RWPE1 (cell line): ENCODE results near the gene SAT2.
"Not testable (repeated sequence)": the region's sequence is repeated elsewhere in the genome, so short reads cannot be mapped to it uniquely, and the experiment has no call there.

Source experiments
- CTCF ChIA-PET: fragments of 350-600 bp; sonication (Branson Sonifier 250); formaldehyde crosslinking; extraction: SDS; loops from one replicate; lab custom pipeline; 2021; lab: Yijun Ruan, JAX
- POLR2A ChIA-PET: fragments of 400-600 bp; formaldehyde crosslinking; extraction: SDS; loops from one replicate; lab custom pipeline; 2020; ENCODE audit warnings: antibody characterized with exemption; ENCODE audit not compliant: low non-redundant PET; lab: Yijun Ruan, JAX
- DNase-seq: peaks from one replicate; pipeline ENCODE4 v3.0.0; 2012; ENCODE audit warnings: low spot score
- H3K27ac ChIP-seq: fragments of 450-650 bp; 2 replicates; pipeline ENCODE4 v1.5.1; 2017
- TF ChIP-seq, protein P1 (sequence below): fragments of 450-650 bp; conservative IDR thresholded peaks from 2 replicates; pipeline ENCODE4 v1.5.1; 2017; ENCODE audit warnings: low read depth, mild to moderate bottlenecking

SAT2 gene

DNA sequence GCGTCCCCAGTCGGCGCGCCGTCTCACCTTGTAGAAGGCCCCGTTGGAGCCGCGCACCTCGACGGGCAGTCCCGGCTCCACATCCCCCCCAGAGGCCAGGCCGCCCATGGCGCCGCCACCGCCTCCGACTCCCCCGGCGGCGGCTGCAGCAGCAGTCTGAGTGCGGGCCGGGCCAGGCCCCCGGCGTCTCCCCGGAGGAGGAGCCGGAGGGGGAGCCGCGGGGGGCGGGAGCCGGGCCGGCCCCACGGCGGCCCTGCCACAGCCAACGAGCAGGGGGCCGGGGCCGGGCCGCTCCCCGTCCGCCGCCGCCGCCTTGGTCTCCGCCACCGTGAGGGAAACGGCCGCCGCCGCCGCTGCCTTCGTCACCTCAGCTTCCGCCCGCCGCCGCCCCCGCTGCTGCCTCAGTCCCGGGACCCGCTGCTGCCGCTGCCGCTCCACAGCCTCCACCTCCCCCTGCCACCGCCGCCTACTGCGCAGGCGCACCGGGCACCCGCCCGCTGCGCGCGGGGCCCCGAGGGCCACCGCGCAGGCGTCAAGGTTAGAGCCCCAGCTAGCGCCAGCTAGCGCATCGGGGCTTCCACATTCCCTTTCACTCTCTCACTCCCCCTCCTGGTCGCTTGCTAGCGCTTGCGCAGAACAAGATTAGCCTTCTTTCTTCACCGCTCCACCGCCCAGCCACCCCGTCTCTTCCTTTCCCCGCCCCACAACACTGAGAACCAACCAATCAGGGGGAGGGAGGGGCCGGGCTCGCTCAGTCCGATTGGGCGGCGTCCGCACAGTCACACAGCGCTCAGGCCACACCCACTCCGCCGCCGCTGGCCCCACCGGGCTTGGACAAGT lies 13.0 kb downstream of the SAT2 start, which contains the start of gene FXR2:
Gene FXR2, minus strand, starts transcription at position 473 of the 840 bp plus-strand sequence. Its CDS starts 365 bp downstream, at position 108.
- ChIA-PET POLR2A (interaction anchor here (0.6 to 0.7 kb wide), 2 partner anchors 13 to 73 kb away, joined by 3 read pairs; partner anchors contain the start of genes SAT2 and TP53), CTCF (interaction anchor here (0.6 to 1.6 kb wide), 6 partner anchors 12 to 355 kb away, joined by 3 to 8 read pairs (median 4); partner anchors contain the start of gene TP53)
- H3K27ac ChIP-seq: peak within 1 kb of the TSS; percentile 96
- DNase-seq: peak; percentile 100
- TF ChIP-seq, protein P1, sequence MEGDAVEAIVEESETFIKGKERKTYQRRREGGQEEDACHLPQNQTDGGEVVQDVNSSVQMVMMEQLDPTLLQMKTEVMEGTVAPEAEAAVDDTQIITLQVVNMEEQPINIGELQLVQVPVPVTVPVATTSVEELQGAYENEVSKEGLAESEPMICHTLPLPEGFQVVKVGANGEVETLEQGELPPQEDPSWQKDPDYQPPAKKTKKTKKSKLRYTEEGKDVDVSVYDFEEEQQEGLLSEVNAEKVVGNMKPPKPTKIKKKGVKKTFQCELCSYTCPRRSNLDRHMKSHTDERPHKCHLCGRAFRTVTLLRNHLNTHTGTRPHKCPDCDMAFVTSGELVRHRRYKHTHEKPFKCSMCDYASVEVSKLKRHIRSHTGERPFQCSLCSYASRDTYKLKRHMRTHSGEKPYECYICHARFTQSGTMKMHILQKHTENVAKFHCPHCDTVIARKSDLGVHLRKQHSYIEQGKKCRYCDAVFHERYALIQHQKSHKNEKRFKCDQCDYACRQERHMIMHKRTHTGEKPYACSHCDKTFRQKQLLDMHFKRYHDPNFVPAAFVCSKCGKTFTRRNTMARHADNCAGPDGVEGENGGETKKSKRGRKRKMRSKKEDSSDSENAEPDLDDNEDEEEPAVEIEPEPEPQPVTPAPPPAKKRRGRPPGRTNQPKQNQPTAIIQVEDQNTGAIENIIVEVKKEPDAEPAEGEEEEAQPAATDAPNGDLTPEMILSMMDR: peak; percentile 69

DNA sequence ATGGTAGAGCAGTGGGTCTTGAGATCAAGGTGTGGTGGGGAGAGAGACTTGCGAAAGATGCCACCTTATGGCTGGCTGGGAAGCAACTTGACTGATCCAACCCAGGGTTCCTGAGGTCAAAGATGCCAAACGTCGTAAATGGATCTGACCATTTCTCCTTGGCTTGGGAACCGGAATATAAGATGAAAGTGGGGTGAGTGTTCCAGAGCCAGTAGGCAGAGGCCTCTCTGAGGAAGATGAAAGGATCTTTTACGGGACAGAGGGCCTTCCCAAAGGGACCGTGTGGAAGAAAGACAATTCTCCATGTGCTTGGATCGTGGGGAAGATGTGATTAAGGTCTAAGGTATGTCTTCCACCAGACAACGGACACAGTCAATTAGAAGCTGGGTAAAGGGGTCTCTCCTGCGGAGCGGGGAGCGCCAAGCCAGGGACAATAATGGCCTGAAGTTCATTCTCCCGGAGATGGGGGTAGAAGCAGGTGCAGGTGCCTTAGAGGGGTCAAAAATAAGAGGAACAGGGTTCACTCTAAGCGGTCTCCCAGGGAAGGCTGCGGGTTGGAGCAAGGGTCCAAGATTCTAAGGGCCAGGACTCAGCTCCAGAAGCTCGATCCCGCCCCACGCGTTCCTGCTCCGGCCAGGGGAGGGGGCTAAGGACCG lies 13.7 kb downstream of the SAT2 start:
- TF ChIP-seq, protein P1: no peak
- DNase-seq: peak; percentile 43
- ChIA-PET POLR2A (no interaction called here), CTCF (interaction anchor here (1.1 to 1.6 kb wide), 2 partner anchors 27 to 73 kb away, joined by 4 to 6 read pairs; partner anchors contain the start of gene TP53)
- peak overlapping the region; percentile 96 for H3K27ac ChIP-seq

DNA sequence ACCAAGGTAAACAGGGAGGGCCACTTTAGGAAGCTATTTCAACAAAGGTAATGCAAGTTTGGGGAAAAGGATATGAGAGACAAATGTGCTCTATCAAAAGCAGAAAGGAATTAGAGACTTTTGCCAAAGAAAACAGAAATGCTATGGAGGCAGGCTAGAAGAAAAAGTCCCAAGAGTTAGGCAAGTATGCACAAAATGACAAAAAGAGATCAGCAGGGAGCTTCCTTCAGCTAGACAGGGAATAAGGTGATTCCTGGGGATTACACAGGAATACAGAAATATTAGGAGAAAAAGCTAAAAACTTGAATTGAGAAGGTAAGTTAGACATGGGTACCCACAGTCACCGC lies 15.4 kb downstream of the SAT2 start:
- POLR2A ChIA-PET: no interaction called here
- CTCF ChIA-PET: interaction anchor here (1.1 kb wide), 1 partner anchor 20 kb away, joined by 3 read pairs; no protein-coding TSS in a partner anchor
- TF ChIP-seq, protein P1: no peak
- H3K27ac ChIP-seq: no peak overlapping the region
- no peak for DNase-seq

DNA sequence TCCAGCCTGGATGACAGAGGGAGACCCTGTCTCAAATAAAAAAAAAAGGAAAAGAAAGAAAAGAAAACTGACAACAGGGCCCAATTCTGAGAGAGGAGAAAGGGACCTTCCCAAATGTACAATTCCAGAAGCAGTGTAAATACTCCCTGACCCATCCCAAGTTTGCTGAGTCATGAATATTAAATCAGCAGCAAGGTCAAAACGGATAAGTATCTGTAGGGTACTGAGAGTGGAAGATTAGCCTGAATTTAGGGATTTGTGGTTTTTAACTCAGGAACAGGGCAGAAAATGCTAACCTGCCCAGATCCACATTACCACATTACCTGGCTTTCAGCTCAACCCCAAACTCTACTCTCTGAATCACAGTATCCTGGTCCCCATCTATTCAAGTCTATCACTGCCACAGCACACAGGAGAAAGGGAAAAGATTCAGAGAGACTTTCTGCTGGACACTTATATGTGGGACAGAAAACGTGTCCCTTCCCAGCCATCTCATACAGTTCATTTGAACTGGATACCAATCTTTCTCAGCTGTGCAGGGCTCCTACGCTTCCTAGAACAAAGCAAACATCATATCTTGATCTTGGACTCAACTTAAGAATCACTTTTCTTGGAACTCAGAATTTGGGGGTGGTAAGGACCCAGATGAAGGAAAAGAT lies 15.9 kb downstream of the SAT2 start:
- no peak for DNase-seq
- no peak overlapping the region for H3K27ac ChIP-seq
- ChIA-PET POLR2A (no interaction called here), CTCF (interaction anchor here (0.6 to 1.1 kb wide), 2 partner anchors 20 to 37 kb away, joined by 3 to 4 read pairs; no protein-coding TSS in a partner anchor)
- TF ChIP-seq, protein P1: no peak

DNA sequence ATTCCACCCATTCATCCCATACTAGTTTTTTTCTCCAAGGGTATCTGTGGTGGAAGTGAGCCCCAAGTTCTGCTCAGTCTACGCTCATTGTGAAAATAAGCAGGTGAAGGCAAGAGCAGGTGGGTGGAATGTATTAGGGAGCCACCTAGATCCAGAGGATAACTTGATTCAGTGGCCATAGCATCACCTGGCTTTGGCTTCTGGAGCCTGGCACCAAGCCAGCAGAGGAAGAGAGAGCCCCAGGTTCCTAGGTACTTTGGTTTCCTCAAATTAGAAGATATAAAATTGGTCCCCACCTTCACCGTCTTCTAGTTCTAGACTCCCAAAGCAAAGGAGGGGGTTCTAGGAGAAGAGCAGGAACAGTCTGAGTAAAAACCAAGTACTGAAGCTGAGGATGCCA lies 17.0 kb downstream of the SAT2 start:
- H3K27ac ChIP-seq: no peak overlapping the region
- TF ChIP-seq, protein P1: no peak
- POLR2A ChIA-PET: interaction anchor here (0.5 kb wide), 1 partner anchor 91 kb away, joined by 3 read pairs; no protein-coding TSS in a partner anchor
- CTCF ChIA-PET: interaction anchor here (0.7 to 1.8 kb wide), 2 partner anchors 21 to 44 kb away, joined by 3 to 8 read pairs; no protein-coding TSS in a partner anchor
- no peak for DNase-seq

DNA sequence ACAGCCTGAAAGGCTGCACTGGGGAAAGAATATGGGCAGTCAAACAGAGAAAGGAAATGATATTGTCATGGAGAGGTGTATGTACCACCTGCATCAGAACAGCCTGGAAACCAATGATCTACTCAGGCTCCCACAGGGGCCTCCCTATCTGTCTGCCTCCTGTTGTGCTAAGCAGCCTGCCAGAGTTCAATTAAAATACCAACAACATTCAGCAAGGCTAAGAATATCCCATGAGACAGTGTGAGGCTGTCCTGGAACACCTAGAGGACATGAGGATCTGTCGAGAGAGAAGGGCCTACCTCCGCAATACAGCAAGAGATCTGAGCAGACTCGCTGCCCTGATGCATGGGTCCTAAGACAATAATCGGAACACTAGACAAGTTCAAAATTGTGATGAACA lies 21.3 kb downstream of the SAT2 start:
- CTCF ChIA-PET: no interaction called here

DNA sequence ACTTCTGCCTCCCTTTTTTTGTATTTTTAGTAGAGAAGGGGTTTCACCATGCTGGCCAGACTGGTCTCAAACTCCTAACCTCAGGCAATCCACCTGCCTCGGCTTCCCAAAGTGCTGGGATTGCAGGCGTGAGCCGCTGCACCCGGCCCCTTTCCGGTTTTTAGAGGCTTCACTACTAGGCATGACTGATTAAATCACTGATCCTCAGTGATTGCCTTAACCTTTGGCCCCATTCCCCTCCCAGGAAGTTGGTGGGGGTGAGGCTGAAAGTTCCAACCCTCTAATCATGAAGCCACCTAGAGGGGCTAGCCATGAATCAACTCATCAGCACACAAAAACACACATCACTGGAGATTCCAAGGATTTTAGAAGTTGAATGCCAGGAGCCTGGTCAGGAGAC lies 30.1 kb downstream of the SAT2 start:
- H3K27ac ChIP-seq, DNase-seq, POLR2A ChIA-PET, CTCF ChIA-PET: not testable (repeated sequence)

More for the DNA sequence above, 21.3 kb downstream of the SAT2 start:
- TF ChIP-seq, protein P1: no peak
- no peak overlapping the region for H3K27ac ChIP-seq
- POLR2A ChIA-PET: no interaction called here
- DNase-seq: no peak
